Upper lobe of right lung (tissue), 1 donor: Measurements from ENCODE around the gene PHYHIPL. TPM values are rescaled to one million over a fixed set of nuclear protein-coding genes. Genes with fewer than 3 reads are reported as not detected.

ENCODE experiments used
- ATAC-seq: fragments of 200-7000 bp; cut with Tn5 transposase; one replicate; pipeline ENCODE4 v1.9.1; 2020; ENCODE audit warnings: mild to moderate bottlenecking, moderate library complexity
- DNase-seq: peaks from one replicate; pipeline ENCODE4 v3.0.0-alpha.2; 2020
- H3K27ac ChIP-seq: fragments of 200-600 bp; one replicate; pipeline ENCODE4 v1.8.0; 2022
- H3K27me3 ChIP-seq: fragments of 200-600 bp; one replicate; pipeline ENCODE4 v1.8.0; 2022; ENCODE audit warnings: mild to moderate bottlenecking
- H3K36me3 ChIP-seq: fragments of 200-600 bp; one replicate; pipeline ENCODE4 v1.8.0; 2022
- H3K4me1 ChIP-seq: fragments of 200-600 bp; one replicate; pipeline ENCODE4 v1.8.0; 2022
- H3K4me3 ChIP-seq: fragments of 200-600 bp; one replicate; pipeline ENCODE4 v1.8.0; 2022; ENCODE audit warnings: mild to moderate bottlenecking
- H3K9me3 ChIP-seq: fragments of 200-600 bp; one replicate; pipeline ENCODE4 v1.8.0; 2022
- CTCF ChIP-seq: fragments of 200-600 bp; IDR thresholded peaks from one replicate; pipeline ENCODE4 v1.8.0; 2022; ENCODE audit warnings: antibody characterized with exemption
- intact Hi-C: fragments of 100-400 bp; cut with DNase I; formaldehyde crosslinking; loops from one replicate; pipeline ENCODE4 v1.11.0; 2022
- total RNA-seq: library from RNA; stranded (reverse); fragmentation: NEBNext Ultra II Directional; extraction: Animal tissue kit (Norgen Biotek cat#: 25700); gene quantifications from one replicate; pipeline ENCODE4 v1.2.1, GENCODE V29; 2021
- donor health status: DM: no; HTN: yes; CAD: no; lungs with severe emphysema.

Gene PHYHIPL
- total RNA-seq, 1 donor from 2014 or later = not detected

- Histone ChIP-seq H3K36me3 (no peaks in the 10 kb centered on the region), H3K27ac (no peak overlapping the region), H3K4me1 (no peaks in the 10 kb centered on the region), H3K4me3 (no peak overlapping the region), H3K27me3 (no peaks in the 10 kb centered on the region), H3K9me3 (no peaks in the 10 kb centered on the region)
- ATAC-seq = no peak
- TF ChIP-seq CTCF = no peak
- intact Hi-C loops = no loop called here
- DNase-seq = no peak
These were observed 66.5 kb downstream of the PHYHIPL start for GRCh38 chr10:59242991-59243390.

DNA sequence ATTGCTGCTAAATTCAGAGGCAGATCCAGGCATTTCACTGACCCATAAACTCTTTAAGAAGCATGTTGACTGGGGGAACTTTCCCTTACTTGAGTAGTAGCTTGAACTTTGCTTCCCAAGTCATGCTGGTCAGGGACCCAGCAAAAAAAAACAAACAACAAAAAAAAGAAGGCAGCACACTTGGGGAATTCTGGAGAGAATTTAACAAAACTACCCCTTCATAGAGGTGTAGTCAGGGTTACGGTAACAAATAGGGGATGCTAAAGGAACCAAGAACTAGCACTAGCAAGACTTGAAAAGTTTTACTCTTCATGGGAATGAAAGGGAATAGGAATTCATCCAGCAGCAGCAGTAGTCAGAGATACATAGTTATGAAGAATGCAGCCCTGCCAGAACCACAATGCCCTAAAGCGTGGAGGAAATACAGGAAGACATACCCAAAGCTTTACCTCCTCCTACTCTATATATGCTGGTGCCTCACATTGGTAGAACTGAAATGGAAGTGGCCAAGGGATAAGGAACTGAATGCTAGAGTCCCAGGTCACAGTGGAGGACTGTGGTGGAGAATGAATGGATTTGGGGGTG, 67.3 kb downstream of the PHYHIPL start:
- H3K4me1 ChIP-seq = no peaks in the 10 kb centered on the region
- no peaks in the 10 kb centered on the region for H3K27me3 ChIP-seq
- TF ChIP-seq CTCF = no peak
- no peaks in the 10 kb centered on the region for H3K36me3 ChIP-seq
- DNase-seq (no peak), ATAC-seq (no peak)
- intact Hi-C loops = no loop called here
- H3K9me3 ChIP-seq = no peaks in the 10 kb centered on the region
- no peak overlapping the region for H3K4me3 ChIP-seq
- no peak overlapping the region for H3K27ac ChIP-seq

DNA sequence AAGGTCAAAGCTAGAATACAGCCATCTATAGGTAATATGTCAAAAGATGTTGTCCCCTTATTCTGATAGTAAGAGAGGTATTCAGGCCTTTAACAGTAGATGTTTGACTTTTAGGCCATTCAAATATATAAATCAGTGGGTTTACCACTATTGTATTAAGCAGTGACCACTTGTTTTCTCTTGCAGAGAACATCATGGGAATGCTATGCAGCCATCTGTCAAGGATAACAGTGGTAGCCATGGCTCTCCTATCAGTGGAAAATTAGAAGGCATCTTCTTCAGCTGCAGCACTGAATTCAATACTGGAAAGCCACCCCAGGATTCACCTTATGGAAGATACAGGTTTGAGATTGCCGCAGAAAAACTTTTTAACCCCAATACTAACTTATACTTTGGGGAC, 68.4 kb downstream of the PHYHIPL start:
- Histone ChIP-seq H3K9me3 (no peaks in the 10 kb centered on the region), H3K4me1 (no peaks in the 10 kb centered on the region), H3K36me3 (no peaks in the 10 kb centered on the region), H3K27ac (no peak overlapping the region), H3K27me3 (no peaks in the 10 kb centered on the region), H3K4me3 (no peak overlapping the region)
- intact Hi-C loops = no loop called here
- DNase-seq = no peak
- no peak for ATAC-seq
- no peak for TF ChIP-seq CTCF

DNA sequence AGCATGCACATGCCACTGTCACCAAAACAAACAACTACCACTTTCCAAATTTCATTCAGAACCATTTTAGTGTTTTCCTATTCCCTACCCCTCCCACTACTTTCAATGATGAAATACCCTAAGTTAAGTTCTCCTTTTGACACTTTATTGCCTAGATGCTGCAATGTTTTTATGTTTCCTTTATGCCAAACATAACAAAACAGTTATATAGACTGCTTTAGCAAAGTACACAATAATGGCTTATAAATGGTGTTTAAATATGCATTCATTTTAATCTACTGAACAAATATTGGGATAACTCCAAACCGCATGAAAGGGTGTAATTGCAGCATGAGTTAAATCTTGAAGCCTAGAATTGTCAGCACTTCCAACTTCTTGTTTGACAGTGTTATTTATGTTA, 69.2 kb downstream of the PHYHIPL start:
- Histone ChIP-seq H3K27me3 (no peaks in the 10 kb centered on the region), H3K9me3 (no peaks in the 10 kb centered on the region), H3K27ac (no peak overlapping the region), H3K4me1 (no peaks in the 10 kb centered on the region), H3K4me3 (no peak overlapping the region), H3K36me3 (no peaks in the 10 kb centered on the region)
- DNase-seq (no peak), ATAC-seq (no peak)
- TF ChIP-seq CTCF = no peak
- intact Hi-C loops = no loop called here

DNA sequence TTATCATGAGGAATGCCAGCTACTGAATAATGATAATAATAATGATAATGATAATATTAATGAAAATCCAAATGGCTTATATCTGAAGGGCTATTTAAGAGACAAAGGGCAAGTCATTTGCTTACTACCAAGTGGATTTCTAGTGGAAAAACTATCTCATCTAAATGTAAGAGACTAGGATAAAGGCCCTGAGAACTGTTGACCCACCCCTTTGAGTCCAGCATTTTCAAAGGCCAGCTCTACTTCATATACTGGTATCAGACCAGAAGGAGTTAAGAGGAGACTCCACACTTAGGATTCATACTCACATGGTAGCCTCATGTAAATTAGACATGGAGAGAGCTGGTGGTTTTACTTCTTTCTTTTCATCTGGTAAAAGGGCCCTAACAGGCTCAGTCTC, 76.0 kb downstream of the PHYHIPL start:
- no peak for TF ChIP-seq CTCF
- no peak for DNase-seq
- H3K4me1 ChIP-seq = no peaks in the 10 kb centered on the region
- no peak overlapping the region for H3K4me3 ChIP-seq
- H3K27me3 ChIP-seq = no peaks in the 10 kb centered on the region
- H3K27ac ChIP-seq = no peak overlapping the region
- no peak for ATAC-seq
- H3K9me3 ChIP-seq = no peaks in the 10 kb centered on the region
- no peaks in the 10 kb centered on the region for H3K36me3 ChIP-seq
- intact Hi-C loops = no loop called here

DNA sequence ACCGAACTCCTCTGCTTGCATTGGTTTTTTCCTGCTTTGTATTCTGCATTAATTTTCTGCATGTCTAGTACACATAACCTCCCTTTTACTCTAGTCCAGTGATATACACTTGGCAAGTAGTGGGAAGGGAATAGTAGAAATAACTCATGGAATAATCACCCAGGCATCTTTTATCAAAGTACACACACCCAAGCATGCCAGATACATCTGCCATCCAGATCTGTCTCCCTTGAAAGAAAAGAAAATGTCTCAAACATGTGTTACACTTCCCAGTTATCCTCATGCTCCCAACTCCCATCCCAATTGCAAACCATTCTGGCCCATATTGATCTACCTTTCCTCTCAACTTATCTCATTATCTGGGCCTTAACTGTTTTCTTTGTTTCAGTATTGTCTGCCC, 79.0 kb downstream of the PHYHIPL start:
- intact Hi-C loops = no loop called here
- no peak for ATAC-seq

More for the DNA sequence above, 79.0 kb downstream of the PHYHIPL start:
- no peaks in the 10 kb centered on the region for H3K4me1 ChIP-seq
- H3K27ac ChIP-seq = no peak overlapping the region
- DNase-seq = no peak
- no peaks in the 10 kb centered on the region for H3K36me3 ChIP-seq
- H3K4me3 ChIP-seq = no peak overlapping the region
- no peaks in the 10 kb centered on the region for H3K9me3 ChIP-seq
- TF ChIP-seq CTCF = no peak
- no peaks in the 10 kb centered on the region for H3K27me3 ChIP-seq
